HTR-8/SVneo (cell line): ENCODE measurements around the gene RBP3.

Experiments used
- DNase-seq: peaks from one replicate; pipeline ENCODE4 v3.0.0; 2011; ENCODE audit warnings: low spot score, mixed read lengths; ENCODE audit not compliant: insufficient read length
- FAIRE-seq: peaks from 2 replicates; lab custom pipeline; 2011; peaks lifted over from hg19 to GRCh38; lab: Jason Lieb, UNC

RBP3 gene

GRCh38 chr10:47317251-47317650 is 30.9 kb upstream of the RBP3 start:
- FAIRE-seq = no peak
- no peak for DNase-seq

GRCh38 chr10:47318706-47319105 is 29.5 kb upstream of the RBP3 start:
- no peak for FAIRE-seq
- no peak for DNase-seq

- FAIRE-seq (no peak), DNase-seq (no peak)
Measured at GRCh38 chr10:47319784-47320183, 28.4 kb upstream of the RBP3 start.

GRCh38 chr10:47320812-47321211 is 27.4 kb upstream of the RBP3 start:
- no peak for FAIRE-seq
- DNase-seq = no peak

DNA sequence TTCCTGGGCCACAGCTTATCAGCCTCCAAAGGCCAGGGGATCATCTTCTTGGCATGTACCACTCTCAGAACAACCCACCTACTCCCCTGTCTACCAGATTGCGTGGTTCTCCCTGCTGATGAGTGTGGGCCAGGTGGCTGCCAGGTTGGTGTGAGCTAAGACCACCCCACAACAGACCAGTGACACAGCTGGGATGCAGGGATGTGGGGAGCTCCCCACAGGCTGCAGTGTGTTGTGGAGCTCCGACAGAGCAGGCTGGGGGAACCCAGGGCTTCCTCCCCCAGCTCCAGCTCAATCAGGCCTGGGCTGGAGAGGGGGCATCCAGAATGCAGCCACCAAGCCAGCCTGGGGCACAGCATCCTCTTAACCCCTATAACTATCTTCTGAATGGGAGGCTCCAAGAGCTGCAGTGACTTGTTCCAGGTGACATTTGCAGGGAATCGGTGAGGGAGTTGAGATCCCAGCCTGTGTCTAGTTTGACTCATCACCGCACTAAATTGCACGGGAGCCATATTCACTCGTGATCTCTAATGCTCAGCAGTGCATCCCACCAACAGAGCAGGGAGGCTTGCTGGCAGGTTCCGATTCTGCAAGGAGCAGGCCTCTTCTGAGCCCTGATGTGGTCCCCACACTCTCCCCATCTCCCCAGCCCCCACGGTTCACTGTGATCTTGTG is 26.5 kb upstream of the RBP3 start:
- DNase-seq (no peak), FAIRE-seq (no peak)

DNA sequence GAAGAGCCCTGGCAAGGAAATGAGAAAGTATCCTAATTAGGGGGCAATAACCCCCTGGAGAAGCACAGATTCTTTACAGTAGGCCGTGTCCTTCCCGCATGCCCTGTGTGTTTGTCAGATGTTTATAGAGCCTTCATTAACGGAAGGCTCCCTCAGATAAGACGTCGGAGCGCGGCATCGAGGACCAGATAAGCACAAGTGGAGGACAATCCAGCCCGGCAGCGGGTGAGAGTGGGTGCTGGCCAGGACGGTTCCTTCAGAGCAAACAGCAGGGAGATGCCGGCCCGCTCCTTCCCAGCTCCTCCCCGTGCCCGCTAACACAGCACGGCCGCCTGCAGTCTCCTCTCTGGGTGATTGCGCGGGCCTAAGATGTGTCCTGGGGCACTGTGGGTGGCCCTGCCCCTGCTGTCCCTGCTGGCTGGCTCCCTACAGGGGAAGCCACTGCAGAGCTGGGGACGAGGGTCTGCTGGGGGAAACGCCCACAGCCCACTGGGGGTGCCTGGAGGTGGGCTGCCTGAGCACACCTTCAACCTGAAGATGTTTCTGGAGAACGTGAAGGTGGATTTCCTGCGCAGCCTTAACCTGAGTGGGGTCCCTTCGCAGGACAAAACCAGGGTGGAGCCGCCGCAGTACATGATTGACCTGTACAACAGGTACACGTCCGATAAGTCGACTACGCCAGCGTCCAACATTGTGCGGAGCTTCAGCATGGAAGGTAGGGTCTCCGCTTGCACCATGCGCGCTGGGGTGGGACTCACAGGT is 25.7 kb upstream of the RBP3 start, which contains the start of gene GDF2:
Gene GDF2, plus strand, starts transcription at position 155 of the 762 bp plus-strand sequence. Its CDS starts 215 bp downstream, at position 370.
- FAIRE-seq (no peak), DNase-seq (no peak)

DNA sequence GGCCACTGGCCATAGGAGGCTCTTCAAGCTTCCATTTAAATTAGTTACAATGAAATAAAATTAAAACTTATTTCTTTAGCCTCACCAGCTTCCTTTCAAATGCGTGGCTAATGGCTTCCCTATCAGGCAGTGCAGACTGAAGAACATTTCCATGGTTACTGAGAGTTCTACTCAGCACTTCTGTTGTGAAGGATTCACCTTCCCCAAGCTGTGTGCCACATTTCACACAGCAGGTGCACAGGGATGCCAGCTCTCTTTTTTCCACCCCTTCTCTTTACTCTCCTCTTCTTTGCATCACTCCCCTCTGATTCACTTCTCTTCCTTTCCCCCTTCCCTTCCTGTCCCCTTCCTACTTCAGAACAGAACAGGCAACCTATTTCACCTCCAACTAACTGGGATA is 25.1 kb upstream of the RBP3 start:
- DNase-seq = no peak
- FAIRE-seq = no peak

GRCh38 chr10:47323636-47324296 is 24.4 kb upstream of the RBP3 start:
- DNase-seq (no peak), FAIRE-seq (no peak)

GRCh38 chr10:47325303-47326291 is 22.6 kb upstream of the RBP3 start:
- DNase-seq = no peak
- no peak for FAIRE-seq

DNA sequence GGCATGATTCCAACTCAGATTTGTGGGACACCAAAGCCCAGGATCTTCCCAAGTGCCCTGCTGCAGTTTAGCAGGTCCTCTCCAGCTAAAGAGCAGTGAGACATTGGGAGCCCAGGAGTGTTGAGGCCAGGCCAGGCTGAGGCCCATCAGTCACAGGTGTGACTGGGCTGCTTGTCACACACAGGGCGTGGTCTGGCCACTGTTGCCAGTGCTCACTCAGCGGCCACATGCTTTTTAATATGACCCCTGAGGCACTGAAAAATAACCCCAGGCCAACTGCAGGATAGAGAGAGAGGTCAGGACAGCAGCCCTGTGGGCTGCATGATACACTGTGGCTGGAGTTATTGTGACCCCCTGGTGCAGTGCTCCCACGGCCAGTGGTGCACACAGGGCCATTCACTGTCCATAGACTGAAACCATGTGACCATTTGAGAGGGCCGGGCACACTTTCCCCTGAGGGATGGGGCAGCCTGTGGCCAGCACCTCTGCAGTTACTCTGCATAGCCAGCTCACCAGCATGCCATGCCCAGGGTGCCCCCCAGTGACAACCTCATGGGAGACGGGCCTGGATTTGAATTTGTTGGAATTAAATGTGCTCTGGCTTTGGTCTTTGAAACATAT is 21.7 kb upstream of the RBP3 start:
- DNase-seq (no peak), FAIRE-seq (no peak)

GRCh38 chr10:47326927-47327330 is 21.2 kb upstream of the RBP3 start:
- FAIRE-seq = no peak
- DNase-seq = no peak

- DNase-seq = no peak
- FAIRE-seq = no peak
Measured at GRCh38 chr10:47329855-47330254, 18.3 kb upstream of the RBP3 start.

- FAIRE-seq (no peak), DNase-seq (no peak)
Measured at GRCh38 chr10:47330366-47330765, 17.8 kb upstream of the RBP3 start.

- FAIRE-seq (no peak), DNase-seq (no peak)
Measured at GRCh38 chr10:47330804-47331203, 17.4 kb upstream of the RBP3 start.

- no peak for FAIRE-seq
- no peak for DNase-seq
Measured at GRCh38 chr10:47331491-47331890, 16.7 kb upstream of the RBP3 start.

- no peak for DNase-seq
- no peak for FAIRE-seq
Measured at GRCh38 chr10:47331954-47332353, 16.2 kb upstream of the RBP3 start.

DNA sequence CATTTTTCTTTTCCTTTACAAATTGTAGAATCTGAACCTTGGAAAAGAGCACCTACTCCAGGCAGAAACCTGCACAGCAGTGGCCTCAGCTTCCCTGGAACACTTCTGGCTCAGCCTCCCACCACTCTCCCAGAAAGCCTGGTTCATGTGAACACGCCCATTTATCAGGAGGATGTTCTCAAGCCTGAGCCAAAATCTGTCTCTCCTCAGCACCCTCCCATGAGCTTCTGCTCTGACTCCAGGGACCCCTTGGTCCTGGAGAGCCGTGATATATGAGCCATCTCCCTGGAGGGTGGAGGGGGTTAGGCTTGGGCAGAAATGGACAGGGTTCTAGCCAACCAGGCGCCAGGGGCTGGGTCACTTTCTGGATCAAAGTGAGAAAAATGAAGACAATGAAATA is 15.8 kb upstream of the RBP3 start:
- FAIRE-seq (no peak), DNase-seq (no peak)

GRCh38 chr10:47332946-47333345 is 15.2 kb upstream of the RBP3 start:
- FAIRE-seq (no peak), DNase-seq (no peak)

DNA sequence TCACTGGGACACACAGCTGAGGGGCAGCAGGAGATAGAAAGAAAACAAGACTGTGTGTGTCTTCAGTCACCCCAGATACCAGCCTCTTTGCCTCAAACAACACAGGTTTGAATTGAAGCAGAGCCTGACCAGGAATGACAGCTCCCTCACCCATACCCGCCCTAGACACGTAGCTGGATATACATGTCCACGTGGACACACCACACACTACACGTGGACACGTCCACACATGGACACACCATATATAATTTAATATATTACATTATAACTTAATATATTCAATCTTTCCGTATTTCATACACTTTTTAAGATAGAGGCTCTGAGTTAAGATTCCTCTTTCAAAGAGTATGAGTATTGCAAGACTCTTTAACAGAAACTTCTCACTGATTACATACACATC is 14.6 kb upstream of the RBP3 start:
- FAIRE-seq = no peak

More for the DNA sequence above, 14.6 kb upstream of the RBP3 start:
- DNase-seq = no peak
